Endothelial cell of umbilical vein (primary cell): Measurements from ENCODE around the gene SP2. TPM values are rescaled to one million over a fixed set of nuclear protein-coding genes. Genes with fewer than 3 reads are reported as not detected.
"Not testable (repeated sequence)": the region's sequence is repeated elsewhere in the genome, so short reads cannot be mapped to it uniquely, and the experiment has no call there.

Source experiments
- BruUV-seq: library from RNA; stranded (reverse); fragments of 400-500 nt; replicated peaks from 2 replicates; lab custom pipeline; 2021; lab: Mats Ljungman, UMichigan
- CTCF ChIA-PET: fragments of 300-600, 350-600 bp; sonication (Branson Sonifier 250); formaldehyde crosslinking; loops from one replicate; lab custom pipeline; 2021; ENCODE audit warnings: antibody characterized with exemption, inconsistent platforms; lab: Charles Lee
- POLR2A ChIA-PET: fragments of 300-600, 350-600 bp; sonication (Branson Sonifier 250); formaldehyde crosslinking; loops from one replicate; lab custom pipeline; 2021; ENCODE audit warnings: antibody characterized with exemption, inconsistent platforms; lab: Charles Lee
- DNase-seq: peaks from one replicate; pipeline ENCODE4 v3.0.0-alpha.2; 2011; ENCODE audit warnings: low read depth, low spot score
- FAIRE-seq: peaks from 2 replicates; lab custom pipeline; 2011; peaks lifted over from hg19 to GRCh38; lab: Jason Lieb, UNC
- H2AFZ ChIP-seq: 2 replicates; pipeline ENCODE4 v1.6.0; 2012; ENCODE audit warnings: low read depth, low read length, control low read depth, inconsistent platforms
- H3K27ac ChIP-seq: 2 replicates; pipeline ENCODE4 v1.5.1; 2011; ENCODE audit warnings: low read depth, mild to moderate bottlenecking, control low read depth, low read length, moderate library complexity; ENCODE audit not compliant: insufficient read depth
- H3K27me3 ChIP-seq, 2 experiments: 2 replicates each; pipeline versions ENCODE4 v1.6.0 to v1.6.1; 2011; ENCODE audit warnings: low read length in 2 of 2, mixed read lengths in 1 of 2; ENCODE audit not compliant: control insufficient read depth in 2 of 2, insufficient read depth in 2 of 2
- H3K36me3 ChIP-seq, 2 experiments: 2 replicates in 1 of 2; 3 replicates in 1 of 2; pipeline ENCODE4 v1.5.1; 2011; ENCODE audit warnings: low read length in 2 of 2, mild to moderate bottlenecking in 1 of 2, moderate library complexity in 1 of 2; ENCODE audit not compliant: control insufficient read depth in 2 of 2, insufficient read depth in 2 of 2; ENCODE audit errors: extremely low read depth in 1 of 2
- H3K4me1 ChIP-seq: 3 replicates; pipeline ENCODE4 v1.5.1; 2011; ENCODE audit warnings: mild to moderate bottlenecking, low read length; ENCODE audit not compliant: control insufficient read depth, insufficient read depth; ENCODE audit errors: extremely low read depth
- H3K4me2 ChIP-seq: 2 replicates; pipeline ENCODE4 v1.6.1; 2011; ENCODE audit warnings: low read length, control low read depth, mixed read lengths; ENCODE audit not compliant: insufficient read depth
- H3K4me3 ChIP-seq, 3 experiments: fragments of 200-600 bp in 1 of 3; sonication (generic), shearing (Covaris generic) in 1 of 3; replicated peaks in 1 of 3; 2 replicates each; pipeline ENCODE4 v1.5.1; 2011 to 2016; ENCODE audit warnings: control low read depth in 3 of 3, low read length in 3 of 3, mild to moderate bottlenecking in 2 of 3, inconsistent platforms in 1 of 3, low read depth in 1 of 3, moderate library complexity in 1 of 3; ENCODE audit not compliant: insufficient read depth in 1 of 3
- H3K79me2 ChIP-seq: 2 replicates; pipeline ENCODE4 v1.6.0; 2012; ENCODE audit warnings: low read length, inconsistent platforms; ENCODE audit not compliant: control insufficient read depth, insufficient read depth
- H3K9ac ChIP-seq: replicated peaks from 2 replicates; pipeline ENCODE3; 2011; ENCODE audit warnings: low read length, control low read depth; ENCODE audit not compliant: insufficient read depth; ENCODE audit errors: extremely low read depth
- H3K9me1 ChIP-seq: replicated peaks from 3 replicates; pipeline ENCODE4 v1.6.0; 2011; ENCODE audit warnings: mild to moderate bottlenecking, low read length; ENCODE audit not compliant: control insufficient read depth, insufficient read depth; ENCODE audit errors: extremely low read depth
- H3K9me3 ChIP-seq: replicated peaks from 2 replicates; pipeline ENCODE4 v1.5.1; 2012; ENCODE audit warnings: low read length, inconsistent platforms; ENCODE audit not compliant: control insufficient read depth, insufficient read depth
- H4K20me1 ChIP-seq: replicated peaks from 2 replicates; pipeline ENCODE3; 2011; ENCODE audit warnings: mild to moderate bottlenecking, low read length; ENCODE audit not compliant: control insufficient read depth, insufficient read depth; ENCODE audit errors: extremely low read depth
- POLR2AphosphoS5 ChIP-seq: IDR thresholded peaks from 2 replicates; pipeline ENCODE4 v1.6.1; 2012; ENCODE audit warnings: low read depth, mild to moderate bottlenecking, control low read depth, low read length, moderate library complexity; ENCODE audit not compliant: insufficient read depth
- dilution Hi-C: fragments of 300-500 bp; cut with MboI; formaldehyde crosslinking; loops from one replicate; pipeline ENCODE4 v1.15.0; 2019; ENCODE audit warnings: low sequenced_read_pairs; ENCODE audit not compliant: extremely low pct_ligation_motif_present
- intact Hi-C: fragments of 100-400 bp; cut with micrococcal nuclease; formaldehyde crosslinking; loops from one replicate; pipeline ENCODE4 v1.10.0; 2022
- polyA plus RNA-seq, 4 experiments: library from polyadenylated mRNA; depleted of rRNA in 3 of 4; stranded (reverse) in 3 of 4; unstranded in 1 of 4; fragments of >200 nt; gene quantifications; 2 replicates each; pipeline versions ENCODE4 v1.2.1 to v1.2.3, GENCODE V29; 2011 to 2012; ENCODE audit warnings: missing spikeins in 1 of 4
- total RNA-seq: library from RNA; stranded (reverse); gene quantifications from 2 replicates; pipeline ENCODE4 v1.2.3, GENCODE V29; 2021

Gene SP2
- total and polyA plus RNA-seq, 2 donors (not counting 3 experiments of a cell fraction or from before 2014, with no cell fraction given), result 11.2 to 18.6 TPM

- TF ChIP-seq POLR2AphosphoS5, result no peak
- H3K4me1 ChIP-seq, result peaks cover 4% of the 10 kb centered on the region
- FAIRE-seq, result no peak
- H3K9ac ChIP-seq, result no peak overlapping the region
- no peaks in the 10 kb centered on the region for H4K20me1 ChIP-seq
- H3K4me2 ChIP-seq, result no peak overlapping the region
- no TSS peak for BruUV-seq
- dilution Hi-C loops (no loop called here), intact Hi-C loops (no loop called here)
- ChIA-PET POLR2A (no interaction called here), CTCF (interaction anchor here (1.0 to 1.6 kb wide), 2 partner anchors 14 to 23 kb away, joined by 3 to 6 read pairs; no protein-coding TSS in a partner anchor)
- peaks cover 0 to 8% of the 10 kb centered on the region in 2 experiments for H3K36me3 ChIP-seq
- no peak overlapping the region for H3K27ac ChIP-seq
- no peaks in the 10 kb centered on the region for H3K9me3 ChIP-seq
- no peak overlapping the region for H3K4me3 ChIP-seq
- no peaks in the 10 kb centered on the region for H3K9me1 ChIP-seq
- no peaks in the 10 kb centered on the region for H3K27me3 ChIP-seq
- no peak for DNase-seq
- H2AFZ ChIP-seq, result no peak overlapping the region
- H3K79me2 ChIP-seq, result no peaks in the 10 kb centered on the region
Observed at GRCh38 chr17:47918991-47919390, 23.0 kb downstream of the SP2 start.

GRCh38 chr17:47919889-47920288 lies 23.9 kb downstream of the SP2 start:
- intact Hi-C loops, result not testable (repeated sequence)
- POLR2A ChIA-PET, result interaction anchor here (0.7 kb wide), 1 partner anchor 230 kb away, joined by 4 read pairs; no protein-coding TSS in a partner anchor

More at GRCh38 chr17:47919889-47920288, 23.9 kb downstream of the SP2 start:
- H3K9ac ChIP-seq, FAIRE-seq, H4K20me1 ChIP-seq, H3K4me1 ChIP-seq, BruUV-seq, H2AFZ ChIP-seq, H3K27me3 ChIP-seq, DNase-seq, dilution Hi-C loops, H3K9me1 ChIP-seq, H3K4me2 ChIP-seq, H3K4me3 ChIP-seq, H3K9me3 ChIP-seq, H3K27ac ChIP-seq, H3K79me2 ChIP-seq: not testable (repeated sequence)
- CTCF ChIA-PET, result interaction anchor here (1.6 to 2.5 kb wide), 2 partner anchors 15 to 27 kb away, joined by 6 to 7 read pairs; no protein-coding TSS in a partner anchor
- peaks cover 0 to 11% of the 10 kb centered on the region in 2 experiments for H3K36me3 ChIP-seq
